Activated naive CD4-positive, alpha-beta T cell treated with anti-CD3 and anti-CD28 coated beads, Interleukin-2, amount 50 U/mL, for 72 hours (primary cell): ENCODE results near the gene ALG11. TPM values are rescaled to one million over a fixed set of nuclear protein-coding genes. Genes with fewer than 3 reads are reported as not detected.
A peak's percentile ranks its signal among the peaks of the same experiment; 100 is the strongest.

ENCODE experiments used
- ATAC-seq, 2 donors: fragments of 150-1000 bp; cut with Tn5 transposase; 2 replicates each; pipeline ENCODE4 v1.10.0; 2021; ENCODE audit warnings: mild to moderate bottlenecking in 2 of 2, moderate library complexity in 2 of 2
- DNase-seq, 2 donors: peaks; one replicate each; pipeline ENCODE4 v3.0.0; 2021 to 2022; ENCODE audit warnings: low spot score in 2 of 2
- H3K27ac Mint-ChIP-seq, 2 donors: one replicate each; pipeline ENCODE4 v1.8.0; 2022; ENCODE audit warnings: mild to moderate bottlenecking in 2 of 2, mixed read lengths in 2 of 2
- H3K36me3 Mint-ChIP-seq, 2 donors: one replicate each; pipeline ENCODE4 v1.8.0; 2022; ENCODE audit warnings: mixed read lengths in 2 of 2
- H3K9me3 Mint-ChIP-seq, 2 donors: one replicate each; pipeline ENCODE4 v1.8.0; 2022; ENCODE audit warnings: mixed read lengths in 2 of 2
- total RNA-seq, 2 donors: library from RNA; stranded (reverse); gene quantifications; one replicate each; pipeline ENCODE4 v1.2.3, GENCODE V29; 2022

The ALG11 gene
- total RNA-seq, 2 donors from 2014 or later: 17.0 to 22.6 TPM

- no peak for ATAC-seq
- peaks cover 0 to 3% of the 10 kb centered on the region in 2 donors for H3K36me3 Mint-ChIP-seq
- peaks cover 3% of the 10 kb centered on the region in 2 donors for H3K9me3 Mint-ChIP-seq
- no peak for DNase-seq
- no peak overlapping the region for H3K27ac Mint-ChIP-seq
Observed at GRCh38 chr13:51988988-51989618, 23.1 kb upstream of the ALG11 start.

GRCh38 chr13:51993713-51994112 is 18.5 kb upstream of the ALG11 start:
- DNase-seq: no peak
- no peaks in the 10 kb centered on the region for H3K9me3 Mint-ChIP-seq
- ATAC-seq: no peak
- no peak overlapping the region for H3K27ac Mint-ChIP-seq
- H3K36me3 Mint-ChIP-seq: no peaks in the 10 kb centered on the region

DNA sequence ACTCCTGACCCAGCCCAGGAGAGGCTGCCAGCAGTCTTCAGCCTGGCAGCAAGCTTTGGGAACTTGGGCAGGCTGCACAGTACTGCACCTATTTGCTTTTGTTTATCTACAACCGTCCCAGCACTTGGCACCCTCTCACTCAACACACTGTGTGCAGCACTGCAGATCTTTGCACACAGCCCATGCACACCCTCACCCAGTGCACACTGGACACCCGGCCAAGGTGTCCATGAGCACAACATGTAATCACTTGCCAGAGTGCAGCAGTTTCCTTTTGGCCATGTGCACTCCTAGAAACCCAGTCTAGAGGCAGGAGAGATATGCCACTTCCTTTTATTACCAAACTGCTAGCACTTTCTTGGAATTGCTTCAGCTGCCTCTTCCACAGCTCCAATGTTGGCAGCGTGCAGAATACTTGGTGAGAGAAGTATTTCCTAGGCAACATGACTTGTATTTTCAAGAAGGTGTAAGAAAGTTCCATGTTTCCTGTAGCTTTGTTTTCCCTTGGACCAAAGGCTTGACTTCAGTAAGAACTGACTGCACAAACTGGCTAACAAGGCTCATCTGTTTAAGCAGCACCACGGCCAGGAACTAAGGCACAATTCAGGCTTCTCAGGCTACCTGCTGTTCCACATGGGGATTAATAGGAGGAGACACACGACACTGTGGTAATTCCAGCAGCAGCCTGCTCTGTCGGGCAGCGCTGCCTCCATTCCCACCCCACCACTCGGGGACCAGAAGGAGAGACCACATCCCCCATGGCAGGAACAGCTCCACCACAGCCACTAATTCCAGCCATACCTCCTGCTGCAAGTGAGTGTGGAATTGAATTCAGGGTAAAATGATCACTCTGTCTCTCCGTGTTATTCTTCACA is 16.3 kb upstream of the ALG11 start:
- ATAC-seq (no peak), DNase-seq (no peak)
- no peaks in the 10 kb centered on the region for H3K36me3 Mint-ChIP-seq

GRCh38 chr13:51996641-51997040 is 15.6 kb upstream of the ALG11 start:
- Mint-ChIP-seq H3K9me3 (no peaks in the 10 kb centered on the region), H3K36me3 (no peaks in the 10 kb centered on the region), H3K27ac (no peak overlapping the region)
- ATAC-seq: no peak
- no peak for DNase-seq

More for the DNA sequence above, 16.3 kb upstream of the ALG11 start:
- no peak overlapping the region for H3K27ac Mint-ChIP-seq
- no peaks in the 10 kb centered on the region for H3K9me3 Mint-ChIP-seq

DNA sequence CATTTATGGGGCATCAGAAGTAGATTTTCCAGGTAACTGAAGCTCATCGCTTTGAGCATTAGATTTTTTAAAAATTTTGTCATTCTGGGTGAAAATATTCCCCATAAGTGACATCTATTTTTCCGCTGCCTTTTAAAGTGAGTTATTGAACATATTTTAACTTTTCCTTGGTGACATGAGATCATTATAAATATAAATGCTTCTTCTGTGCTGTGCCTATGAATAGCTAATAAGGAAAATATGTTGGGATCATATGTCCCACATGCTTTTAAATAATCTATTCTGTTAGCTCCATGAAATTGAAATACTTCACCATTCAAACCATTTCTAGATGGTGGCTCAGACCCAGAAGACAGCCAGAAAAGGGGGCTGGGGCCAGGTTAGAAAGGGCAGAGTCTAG is 15.0 kb upstream of the ALG11 start:
- H3K9me3 Mint-ChIP-seq: no peaks in the 10 kb centered on the region
- H3K36me3 Mint-ChIP-seq: no peaks in the 10 kb centered on the region
- no peak overlapping the region for H3K27ac Mint-ChIP-seq
- no peak for ATAC-seq
- DNase-seq: no peak

- Mint-ChIP-seq H3K9me3 (no peaks in the 10 kb centered on the region), H3K27ac (no peak overlapping the region), H3K36me3 (no peaks in the 10 kb centered on the region)
- no peak for ATAC-seq
- DNase-seq: no peak
Observed at GRCh38 chr13:51997641-51998330, 14.4 kb upstream of the ALG11 start.

- no peak for DNase-seq
- no peak overlapping the region for H3K27ac Mint-ChIP-seq
- H3K9me3 Mint-ChIP-seq: no peaks in the 10 kb centered on the region
- no peaks in the 10 kb centered on the region for H3K36me3 Mint-ChIP-seq
- no peak for ATAC-seq
Observed at GRCh38 chr13:51998723-51999509, 13.3 kb upstream of the ALG11 start.

GRCh38 chr13:51999510-51999911 is 12.7 kb upstream of the ALG11 start:
- Mint-ChIP-seq H3K27ac (no peak overlapping the region), H3K36me3 (no peaks in the 10 kb centered on the region), H3K9me3 (no peaks in the 10 kb centered on the region)
- ATAC-seq: no peak
- DNase-seq: no peak

DNA sequence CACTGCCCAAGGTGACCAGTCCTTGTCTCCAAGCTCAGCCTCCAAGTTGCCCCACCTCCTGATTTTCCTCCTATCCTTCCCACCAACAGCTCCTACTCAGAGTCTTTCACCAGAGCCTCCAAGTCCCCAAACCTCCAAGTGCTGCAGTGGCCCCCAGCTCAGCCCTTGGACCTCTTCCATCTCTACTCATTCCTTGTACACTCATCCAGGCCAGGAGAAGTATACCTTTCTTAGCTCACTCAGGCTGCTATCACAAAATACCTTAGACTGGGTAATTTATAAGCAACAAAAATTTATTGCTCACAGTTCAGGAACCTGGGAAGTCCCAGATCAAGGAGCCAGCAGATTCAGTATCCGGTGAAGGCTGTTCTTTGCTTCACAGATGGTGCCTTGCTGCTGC is 12.3 kb upstream of the ALG11 start:
- no peak for DNase-seq
- ATAC-seq: no peak
- Mint-ChIP-seq H3K9me3 (no peaks in the 10 kb centered on the region), H3K27ac (no peak overlapping the region), H3K36me3 (no peaks in the 10 kb centered on the region)

GRCh38 chr13:52001120-52001731 is 11.0 kb upstream of the ALG11 start:
- H3K9me3 Mint-ChIP-seq: no peaks in the 10 kb centered on the region
- H3K36me3 Mint-ChIP-seq: no peaks in the 10 kb centered on the region
- DNase-seq (no peak), ATAC-seq (peak; percentile 68 to 79)
- H3K27ac Mint-ChIP-seq: no peak overlapping the region

DNA sequence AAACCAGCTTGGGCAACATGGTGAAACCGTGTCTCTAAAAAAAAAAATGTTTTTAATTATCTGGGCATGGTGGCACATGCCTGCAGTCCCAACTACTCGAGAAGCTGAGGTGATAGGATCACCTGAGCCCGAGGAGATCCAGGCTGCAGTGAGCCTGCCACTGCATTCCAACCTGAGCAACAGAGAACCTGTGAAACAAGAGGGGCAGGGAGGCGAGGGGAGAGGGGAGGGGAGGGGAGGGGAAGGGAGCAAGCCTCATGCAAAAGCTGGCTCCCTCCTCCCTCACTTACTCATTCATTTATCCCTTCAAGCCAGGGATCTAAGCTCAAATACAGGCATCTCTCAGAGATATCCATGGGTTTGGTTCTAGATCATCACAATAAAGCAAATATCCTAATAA is 9.8 kb upstream of the ALG11 start:
- Mint-ChIP-seq H3K36me3 (no peaks in the 10 kb centered on the region), H3K9me3 (no peaks in the 10 kb centered on the region), H3K27ac (no peak overlapping the region)
- ATAC-seq: no peak
- no peak for DNase-seq

DNA sequence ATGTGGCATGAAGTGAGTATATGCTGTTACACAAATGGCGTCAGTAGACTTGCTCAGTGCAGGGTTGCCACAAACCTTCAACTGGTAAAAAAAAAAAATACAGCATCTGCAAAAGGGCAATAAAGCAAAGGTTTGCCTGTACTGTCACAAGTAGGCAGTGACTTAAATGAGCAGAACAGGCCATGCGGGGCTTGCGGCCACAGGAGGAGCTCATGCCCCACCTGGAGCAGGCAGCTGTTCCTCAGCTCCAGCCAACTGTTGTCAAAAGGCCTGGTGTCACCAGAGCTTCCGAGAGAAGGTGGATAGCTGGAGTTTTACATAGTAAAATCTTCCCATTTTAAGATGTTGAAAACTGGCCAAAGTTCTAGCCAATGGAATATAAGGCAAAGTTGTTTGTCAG is 8.7 kb upstream of the ALG11 start:
- DNase-seq (no peak), ATAC-seq (no peak)
- Mint-ChIP-seq H3K36me3 (no peaks in the 10 kb centered on the region), H3K27ac (no peak overlapping the region), H3K9me3 (no peaks in the 10 kb centered on the region)

- Mint-ChIP-seq H3K27ac (no peak overlapping the region), H3K36me3 (no peaks in the 10 kb centered on the region), H3K9me3 (no peaks in the 10 kb centered on the region)
- DNase-seq (no peak), ATAC-seq (no peak)
Observed at GRCh38 chr13:52004511-52005170, 7.6 kb upstream of the ALG11 start.

- Mint-ChIP-seq H3K36me3 (peaks cover 0 to 2% of the 10 kb centered on the region in 2 donors), H3K27ac (no peak overlapping the region), H3K9me3 (no peaks in the 10 kb centered on the region)
- DNase-seq (no peak), ATAC-seq (no peak)
Observed at GRCh38 chr13:52005841-52006522, 6.2 kb upstream of the ALG11 start.

GRCh38 chr13:52006523-52007245 is 5.5 kb upstream of the ALG11 start:
- no peak overlapping the region for H3K27ac Mint-ChIP-seq
- ATAC-seq: no peak
- no peak for DNase-seq
- peaks cover 0 to 7% of the 10 kb centered on the region in 2 donors for H3K36me3 Mint-ChIP-seq
- H3K9me3 Mint-ChIP-seq: no peaks in the 10 kb centered on the region
